Subcutaneous adipose tissue (tissue), 4 donors: Measurements from ENCODE around the gene SUGCT. TPM values are rescaled to one million over a fixed set of nuclear protein-coding genes. Genes with fewer than 3 reads are reported as not detected.

ENCODE experiments used
- CTCF ChIP-seq: fragments of 450-650 bp; IDR thresholded peaks from one replicate; pipeline ENCODE4 v1.5.1; 2016; ENCODE audit warnings: low read depth, mild to moderate bottlenecking, control low read depth, antibody characterized with exemption, moderate library complexity
- total RNA-seq, 4 donors: library from RNA; depleted of rRNA; stranded (reverse); fragments of >200 nt; gene quantifications; one replicate each; pipeline ENCODE4 v1.1.0, GENCODE V29; 2016

The SUGCT gene
- total RNA-seq, 4 donors from 2014 or later, result 1.1 to 3.1 (median 1.8) TPM

DNA sequence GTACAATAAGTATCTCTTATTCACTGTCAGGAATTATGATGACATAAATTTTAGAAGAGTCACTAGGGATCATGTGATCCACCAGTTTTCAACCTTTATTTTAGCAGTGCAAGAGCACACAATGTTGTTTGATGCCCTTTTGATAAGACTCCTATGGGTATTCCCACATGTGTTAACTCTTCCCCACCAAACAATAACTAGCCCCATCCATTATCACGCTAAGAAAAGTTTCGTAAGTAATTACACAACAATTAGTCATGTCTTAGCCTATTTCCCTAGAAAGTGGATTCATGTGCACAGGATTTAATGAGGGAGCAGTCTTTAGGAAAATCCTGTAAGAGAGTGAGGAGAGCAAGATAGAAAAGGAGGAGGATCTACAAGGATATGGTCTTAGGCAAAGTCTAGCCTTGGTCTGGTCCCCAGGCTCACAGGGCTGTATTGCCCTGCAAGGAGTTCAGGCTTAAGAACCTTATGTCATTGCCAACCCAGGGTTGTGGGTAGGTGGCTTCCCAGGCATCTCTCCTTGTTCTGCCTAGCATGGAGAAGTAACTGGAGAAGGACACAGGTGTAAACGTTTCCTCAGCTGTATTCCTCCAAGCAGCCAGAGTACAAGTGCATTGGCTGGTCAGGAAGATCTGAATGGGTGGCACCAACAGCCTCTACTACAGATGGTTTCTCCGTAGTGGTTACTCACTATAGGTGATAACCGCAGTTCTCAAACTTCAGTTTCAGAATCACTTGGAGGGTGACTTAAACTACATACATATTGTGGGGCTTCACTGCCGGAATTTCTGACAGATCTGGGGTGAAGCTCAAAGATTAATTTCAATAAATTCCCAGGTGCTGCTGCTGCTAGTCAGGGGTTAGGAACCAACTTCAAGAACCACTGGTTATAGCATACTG is 574.5 kb downstream of the SUGCT start:
- no peak for TF ChIP-seq CTCF

GRCh38 chr7:40711706-40712105 is 576.9 kb downstream of the SUGCT start:
- no peak for TF ChIP-seq CTCF

DNA sequence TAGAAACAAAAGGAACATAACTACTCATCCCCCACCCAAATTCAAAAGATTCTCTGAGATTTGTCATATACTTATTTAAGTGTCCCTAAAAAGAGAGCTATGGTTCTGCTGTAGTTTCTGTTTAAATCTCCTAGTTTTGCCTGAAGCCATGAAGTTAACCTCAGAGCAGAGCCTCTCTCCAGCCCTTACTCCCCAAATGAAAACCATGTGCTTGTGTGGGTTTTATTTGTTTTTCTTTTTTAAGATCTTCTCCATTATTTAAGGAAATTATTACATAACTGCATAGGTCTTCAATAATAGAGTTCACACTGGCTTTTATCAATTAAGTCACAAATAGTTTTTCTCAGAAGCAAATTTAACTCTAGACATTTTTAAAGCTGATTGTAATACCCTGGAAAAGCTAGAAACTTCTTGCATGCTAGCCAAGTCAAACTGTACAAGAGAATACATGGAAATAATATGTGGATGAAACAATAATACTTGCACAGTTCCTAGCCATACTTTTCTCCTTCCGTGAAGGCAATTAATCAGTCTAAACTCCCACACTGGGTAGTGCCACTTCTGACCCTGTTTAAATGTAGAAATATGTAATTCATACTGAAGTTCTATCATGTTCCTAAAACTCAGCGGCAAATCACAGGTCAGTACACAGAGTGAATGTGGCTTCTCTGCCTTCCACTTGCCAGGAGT is 579.7 kb downstream of the SUGCT start:
- no peak for TF ChIP-seq CTCF

DNA sequence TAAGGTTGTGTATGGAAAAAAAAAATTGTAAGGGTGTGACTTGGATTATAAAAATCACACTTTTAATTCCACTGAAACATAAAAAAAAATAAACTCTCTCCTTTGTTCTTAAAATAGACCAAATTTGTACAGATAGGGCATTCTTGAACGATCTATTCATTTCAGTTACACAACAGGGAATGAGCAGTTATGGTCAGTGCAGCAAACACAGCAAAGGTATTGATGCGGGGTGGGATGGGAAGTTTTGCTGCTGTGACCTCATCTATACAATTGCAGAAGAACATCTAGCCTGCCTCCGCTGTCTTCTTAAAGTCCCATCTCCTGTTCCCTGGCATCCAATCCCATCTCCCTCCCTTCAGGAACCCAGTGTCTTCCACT is 580.2 kb downstream of the SUGCT start:
- no peak for TF ChIP-seq CTCF

GRCh38 chr7:40716052-40716451 is 581.2 kb downstream of the SUGCT start:
- no peak for TF ChIP-seq CTCF

DNA sequence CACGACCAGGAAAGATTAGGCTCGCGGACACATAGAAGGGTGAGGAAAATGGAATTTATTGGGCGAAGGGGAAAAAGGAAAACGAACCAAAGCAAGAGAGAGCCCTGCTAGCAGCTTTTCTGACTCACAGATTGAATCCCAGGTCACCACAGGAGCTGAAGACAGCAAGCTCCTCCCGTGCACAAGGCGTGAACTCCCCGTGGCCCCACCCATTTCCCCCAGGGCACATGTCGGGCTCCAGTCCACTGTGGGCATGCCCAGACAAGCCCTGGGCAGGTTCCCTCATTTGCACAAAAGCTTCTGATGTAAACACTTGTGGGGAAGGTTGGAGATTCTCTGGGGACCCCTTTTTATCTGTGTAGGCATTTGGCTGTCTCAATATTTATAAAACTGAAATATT is 582.4 kb downstream of the SUGCT start:
- no peak for TF ChIP-seq CTCF

- TF ChIP-seq CTCF, result no peak
Observed at GRCh38 chr7:40720416-40720815, 585.6 kb downstream of the SUGCT start.
